H9 (cell line): ENCODE data around the gene CDK12. TPM values are rescaled to one million over a fixed set of nuclear protein-coding genes. Genes with fewer than 3 reads are reported as not detected.

ENCODE experiments used
- DNase-seq: peaks from one replicate; pipeline ENCODE4 v3.0.0-alpha.2; 2017
- H2AFZ ChIP-seq: one replicate; pipeline ENCODE4 v1.6.1; 2013; ENCODE audit warnings: mild to moderate bottlenecking, low read length, control low read depth, moderate library complexity
- H2AK5ac ChIP-seq: 2 replicates; pipeline ENCODE4 v1.6.1; 2013; ENCODE audit warnings: low read length, control low read depth, mixed read lengths; ENCODE audit not compliant: insufficient read length
- H2BK120ac ChIP-seq: one replicate; pipeline ENCODE4 v1.6.1; 2013; ENCODE audit warnings: low read depth, mild to moderate bottlenecking, low read length, control low read depth, inconsistent platforms; ENCODE audit not compliant: poor library complexity, severe bottlenecking
- H2BK12ac ChIP-seq: 2 replicates; pipeline ENCODE4 v1.6.1; 2013; ENCODE audit warnings: low read length, control low read depth, mixed read lengths, low read depth; ENCODE audit not compliant: insufficient read length
- H2BK15ac ChIP-seq: 2 replicates; pipeline ENCODE4 v1.6.1; 2013; ENCODE audit warnings: low read depth, low read length, control low read depth
- H2BK20ac ChIP-seq: one replicate; pipeline ENCODE4 v1.6.1; 2013; ENCODE audit warnings: low read depth, mild to moderate bottlenecking, low read length, control low read depth, inconsistent platforms; ENCODE audit not compliant: poor library complexity, severe bottlenecking
- H2BK5ac ChIP-seq: 2 replicates; pipeline ENCODE4 v1.6.1; 2013; ENCODE audit warnings: low read length, control low read depth, mixed read lengths; ENCODE audit not compliant: insufficient read length
- H3K14ac ChIP-seq: 2 replicates; pipeline ENCODE4 v1.6.1; 2013; ENCODE audit warnings: low read length, control low read depth; ENCODE audit not compliant: insufficient read depth
- H3K18ac ChIP-seq: 2 replicates; pipeline ENCODE4 v1.6.1; 2013; ENCODE audit warnings: low read depth, mild to moderate bottlenecking, mixed read lengths, low read length, control low read depth; ENCODE audit not compliant: insufficient read length
- H3K23ac ChIP-seq: 2 replicates; pipeline ENCODE4 v1.6.1; 2013; ENCODE audit warnings: low read length, control low read depth, mixed read lengths, low read depth; ENCODE audit not compliant: insufficient read length
- H3K23me2 ChIP-seq: 2 replicates; pipeline ENCODE4 v1.6.1; 2013; ENCODE audit warnings: low read depth, mild to moderate bottlenecking, mixed read lengths, low read length, control low read depth; ENCODE audit not compliant: insufficient read length, poor library complexity, severe bottlenecking
- H3K27ac ChIP-seq: 2 replicates; pipeline ENCODE4 v1.5.1; 2013; ENCODE audit warnings: low read length, control low read depth, mixed read lengths, low read depth; ENCODE audit not compliant: insufficient read length
- H3K27me3 ChIP-seq: 2 replicates; pipeline ENCODE4 v1.6.1; 2013; ENCODE audit warnings: low read length, control low read depth, inconsistent platforms; ENCODE audit not compliant: insufficient read depth
- H3K4ac ChIP-seq: 2 replicates; pipeline ENCODE4 v1.6.1; 2013; ENCODE audit warnings: low read depth, mild to moderate bottlenecking, control low read depth, inconsistent platforms, low read length, moderate library complexity
- H3K4me1 ChIP-seq: 2 replicates; pipeline ENCODE4 v1.6.1; 2013; ENCODE audit warnings: low read length, control low read depth, inconsistent platforms; ENCODE audit not compliant: insufficient read depth
- H3K4me2 ChIP-seq: 2 replicates; pipeline ENCODE4 v1.6.1; 2013; ENCODE audit warnings: low read length, control low read depth, mixed read lengths; ENCODE audit not compliant: insufficient read length, insufficient read depth
- H3K56ac ChIP-seq: 2 replicates; pipeline ENCODE4 v1.6.1; 2013; ENCODE audit warnings: low read depth, mild to moderate bottlenecking, mixed read lengths, low read length, control low read depth; ENCODE audit not compliant: insufficient read length
- H3K79me1 ChIP-seq: 2 replicates; pipeline ENCODE4 v1.6.1; 2013; ENCODE audit warnings: low read depth, mild to moderate bottlenecking, moderate library complexity, low read length, control low read depth, inconsistent platforms; ENCODE audit not compliant: insufficient read depth, poor library complexity, severe bottlenecking
- H3K79me2 ChIP-seq: 2 replicates; pipeline ENCODE4 v1.6.1; 2013; ENCODE audit warnings: low read length, control low read depth, inconsistent platforms; ENCODE audit not compliant: insufficient read depth
- H3K9ac ChIP-seq: 2 replicates; pipeline ENCODE4 v1.6.1; 2013; ENCODE audit warnings: low read length, control low read depth, mixed read lengths; ENCODE audit not compliant: insufficient read length; ENCODE audit errors: extremely low read depth
- H3K9me3 ChIP-seq: one replicate; pipeline ENCODE4 v1.6.1; 2013; ENCODE audit warnings: low read depth, low read length, inconsistent platforms; ENCODE audit not compliant: control insufficient read depth
- H3T11ph ChIP-seq: one replicate; pipeline ENCODE4 v1.6.1; 2013; ENCODE audit warnings: mild to moderate bottlenecking, low read length, control low read depth, inconsistent platforms
- H4K20me1 ChIP-seq: one replicate; pipeline ENCODE4 v1.6.1; 2013; ENCODE audit not compliant: control insufficient read depth, insufficient read length, insufficient read depth
- H4K5ac ChIP-seq: 2 replicates; pipeline ENCODE4 v1.6.1; 2013; ENCODE audit warnings: low read depth, mild to moderate bottlenecking, mixed read lengths, low read length, control low read depth; ENCODE audit not compliant: insufficient read length
- H4K8ac ChIP-seq: replicated peaks from 2 replicates; pipeline ENCODE4 v1.6.1; 2013; ENCODE audit warnings: low read length, control low read depth, mixed read lengths, low read depth; ENCODE audit not compliant: insufficient read length
- H4K91ac ChIP-seq: 2 replicates; pipeline ENCODE4 v1.6.1; 2013; ENCODE audit warnings: low read depth, mild to moderate bottlenecking, moderate library complexity, mixed read lengths, low read length, control low read depth; ENCODE audit not compliant: insufficient read length
- H3K27ac Mint-ChIP-seq, 3 experiments: 2 replicates in 2 of 3; 3 replicates in 1 of 3; pipeline ENCODE4 v1.8.0; 2020 to 2021; ENCODE audit warnings: mixed read lengths in 3 of 3, mild to moderate bottlenecking in 1 of 3, moderate library complexity in 1 of 3
- H3K27me3 Mint-ChIP-seq: 2 replicates; pipeline ENCODE4 v1.8.0; 2021; ENCODE audit warnings: low read depth, mild to moderate bottlenecking, moderate library complexity, mixed read lengths
- H3K36me3 Mint-ChIP-seq, 3 experiments: 2 replicates in 2 of 3; 3 replicates in 1 of 3; pipeline ENCODE4 v1.8.0; 2020 to 2021; ENCODE audit warnings: low read depth in 3 of 3, mixed read lengths in 3 of 3; ENCODE audit not compliant: insufficient read depth in 1 of 3
- H3K4me1 Mint-ChIP-seq, 2 experiments: 2 replicates each; pipeline ENCODE4 v1.8.0; 2020; ENCODE audit warnings: mixed read lengths in 2 of 2
- H3K4me3 Mint-ChIP-seq, 2 experiments: 2 replicates in 1 of 2; 3 replicates in 1 of 2; pipeline ENCODE4 v1.8.0; 2020 to 2021; ENCODE audit warnings: mild to moderate bottlenecking in 2 of 2, mixed read lengths in 2 of 2, moderate library complexity in 1 of 2
- H3K9me3 Mint-ChIP-seq, 2 experiments: 2 replicates in 1 of 2; 3 replicates in 1 of 2; pipeline ENCODE4 v1.8.0; 2020; ENCODE audit warnings: mild to moderate bottlenecking in 2 of 2, mixed read lengths in 2 of 2, moderate library complexity in 1 of 2
- CTCF ChIP-seq: fragments of 200-600 bp; sonication (generic); conservative IDR thresholded peaks from 3 replicates; pipeline ENCODE4 v1.8.0; 2021; ENCODE audit warnings: antibody characterized with exemption, mild to moderate bottlenecking
- WGBS: extraction: QIAGEN DNeasy Blood & Tissue Kit; methylation state at CpG from one replicate; pipeline ENCODE4 v1.1.7; 2013; ENCODE audit warnings: missing lambda C conversion rate, low lambda C conversion rate, mixed read lengths; ENCODE audit not compliant: insufficient read length; ENCODE audit errors: extremely low coverage; 5-methylcytosine and 5-hydroxymethylcytosine counted together
- total RNA-seq: library from RNA; stranded (reverse); gene quantifications from 2 replicates; pipeline ENCODE4 v1.2.1, GENCODE V29; 2021

The CDK12 gene
- total RNA-seq, 1 experiment from 2014 or later, result 87.6 TPM

DNA sequence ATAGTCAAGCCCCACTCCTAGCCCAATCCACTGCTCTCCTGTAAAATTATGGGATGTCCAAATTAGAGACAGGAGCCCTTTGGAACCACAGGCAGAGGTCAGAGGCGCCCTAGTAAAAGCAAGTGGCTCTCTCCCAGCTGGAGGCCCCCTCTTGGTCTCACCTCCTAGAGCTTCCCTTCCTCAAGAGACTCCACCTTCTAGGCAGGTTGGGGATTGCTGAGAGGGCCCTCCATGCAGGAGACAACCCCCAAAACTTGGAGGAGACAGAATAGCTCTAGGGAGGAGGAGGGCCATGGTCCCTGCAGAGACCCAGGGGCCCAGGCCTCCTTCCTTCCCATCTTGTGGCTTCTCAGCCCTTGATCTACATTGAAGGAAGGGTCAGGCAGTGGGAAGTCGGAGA, 117.0 kb downstream of the CDK12 start:
- Histone ChIP-seq H3K79me1 (no peaks in the 10 kb centered on the region), H3K27me3 (no peaks in the 10 kb centered on the region), H3K9ac (no peak overlapping the region), H3K56ac (no peak overlapping the region), H2BK20ac (no peak overlapping the region), H3K79me2 (no peaks in the 10 kb centered on the region), H3K4ac (no peak overlapping the region), H3K14ac (no peak overlapping the region), H2BK12ac (no peak overlapping the region), H3T11ph (no peak overlapping the region), H3K18ac (no peak overlapping the region), H3K23ac (no peak overlapping the region), H2BK120ac (no peak overlapping the region), H4K8ac (no peak overlapping the region), H3K23me2 (peaks cover 3% of the 10 kb centered on the region), H2AFZ (no peak overlapping the region), H3K4me2 (no peak overlapping the region), H2BK15ac (0 out of 2 replicates have a peak overlapping the region, but pooled peaks have one; percentile 15), H3K9me3 (no peaks in the 10 kb centered on the region), H3K4me1 (peaks cover 12% of the 10 kb centered on the region), H4K5ac (no peak overlapping the region), H4K20me1 (no peaks in the 10 kb centered on the region), H3K27ac (no peak overlapping the region), H4K91ac (no peak overlapping the region), H2BK5ac (no peak overlapping the region), H2AK5ac (no peak overlapping the region)
- DNase-seq, result no peak
- 0 out of 5 replicates have a peak overlapping the region, but pooled peaks of 1 of the 2 experiments have one; percentile 23 for H3K4me3 Mint-ChIP-seq
- no CpG with 5 or more reads among the region's 2 CpGs for WGBS
- no peaks in the 10 kb centered on the region for H3K9me3 Mint-ChIP-seq
- H3K36me3 Mint-ChIP-seq, result no peaks in the 10 kb centered on the region
- H3K27me3 Mint-ChIP-seq, result peaks cover 37% of the 10 kb centered on the region
- no peak overlapping the region for H3K27ac Mint-ChIP-seq
- H3K4me1 Mint-ChIP-seq, result peaks cover 40 to 48% of the 10 kb centered on the region in 2 experiments
- TF ChIP-seq CTCF, result no peak
